H4 (cell line): Measurements from ENCODE around the gene PAQR9. TPM values are rescaled to one million over a fixed set of nuclear protein-coding genes. Genes with fewer than 3 reads are reported as not detected.
"Not testable (repeated sequence)": the region's sequence is repeated elsewhere in the genome, so short reads cannot be mapped to it uniquely, and the experiment has no call there.

Source experiments
- DNase-seq: peaks from one replicate; pipeline ENCODE4 v3.0.0-alpha.2; 2015; ENCODE audit warnings: low spot score
- total RNA-seq: library from RNA; depleted of rRNA; stranded (reverse); fragments of >200 nt; shearing (Covaris generic); gene quantifications from 2 replicates; pipeline ENCODE4 v1.2.3, GENCODE V29; 2014; rRNA removed

PAQR9 gene, protein sequence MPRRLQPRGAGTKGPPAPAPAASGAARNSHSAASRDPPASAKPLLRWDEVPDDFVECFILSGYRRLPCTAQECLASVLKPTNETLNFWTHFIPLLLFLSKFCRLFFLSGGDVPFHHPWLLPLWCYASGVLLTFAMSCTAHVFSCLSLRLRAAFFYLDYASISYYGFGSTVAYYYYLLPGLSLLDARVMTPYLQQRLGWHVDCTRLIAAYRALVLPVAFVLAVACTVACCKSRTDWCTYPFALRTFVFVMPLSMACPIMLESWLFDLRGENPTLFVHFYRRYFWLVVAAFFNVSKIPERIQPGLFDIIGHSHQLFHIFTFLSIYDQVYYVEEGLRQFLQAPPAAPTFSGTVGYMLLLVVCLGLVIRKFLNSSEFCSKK
- 0.21 TPM in 1 of 2 replicates, not detected in the other for total RNA-seq

DNA sequence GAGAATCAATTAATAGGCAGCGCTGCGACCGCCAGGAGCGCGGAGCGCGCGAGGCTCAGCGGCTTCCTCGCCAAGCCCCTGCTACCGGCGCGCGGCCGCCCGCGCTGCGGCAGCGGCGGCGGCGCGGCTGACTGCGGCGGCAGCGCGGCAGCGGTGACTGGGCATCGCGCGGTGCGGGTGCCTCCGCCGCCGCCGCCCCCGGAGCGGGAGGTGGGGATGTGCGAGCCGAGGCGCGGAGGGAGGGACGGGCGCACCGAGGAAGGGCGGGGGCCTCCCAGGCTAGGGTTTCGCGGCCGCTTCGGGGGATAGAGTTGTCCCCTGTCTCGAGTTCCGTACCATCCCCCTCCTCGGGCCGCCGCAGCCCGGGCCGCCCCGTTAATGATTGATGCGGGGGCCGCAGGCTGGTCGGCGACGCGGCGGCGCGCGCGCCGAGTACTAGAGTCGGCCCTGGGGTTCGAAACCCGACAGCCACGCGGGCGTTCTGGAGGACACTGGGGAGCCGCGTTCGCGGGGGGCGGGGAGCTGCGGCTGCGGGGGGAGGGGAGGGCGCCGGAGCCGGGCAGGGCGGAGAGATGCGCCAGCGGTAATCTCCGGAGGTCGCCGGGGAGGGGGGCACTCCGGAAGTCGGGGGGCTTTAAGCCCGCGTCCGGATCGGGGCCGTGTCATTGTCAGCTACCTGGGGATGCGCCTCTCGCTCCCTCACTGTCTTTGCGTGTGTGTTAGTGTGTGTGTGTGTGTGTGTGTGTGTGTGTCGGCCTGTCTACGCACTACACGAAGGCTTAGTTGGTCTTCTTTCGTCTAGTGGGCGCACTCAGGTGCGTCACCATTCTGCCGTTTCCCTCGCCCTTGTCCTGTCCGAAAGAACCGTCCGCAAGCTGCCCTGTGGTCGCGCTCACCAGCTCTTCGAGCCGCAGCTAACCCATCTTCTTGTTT lies at the start of gene PAQR9:
PAQR9 (minus strand) TSS at position 159 of the 933 bp plus-strand sequence. CDS start 338 bp downstream, outside the sequence.
- no peak for DNase-seq

GRCh38 chr3:143011705-143012104 lies 48.2 kb upstream of the PAQR9 start:
- DNase-seq, result no peak

GRCh38 chr3:143010024-143010423 lies 46.5 kb upstream of the PAQR9 start:
- DNase-seq, result no peak

GRCh38 chr3:143004823-143005222 lies 41.3 kb upstream of the PAQR9 start:
- DNase-seq, result no peak

DNA sequence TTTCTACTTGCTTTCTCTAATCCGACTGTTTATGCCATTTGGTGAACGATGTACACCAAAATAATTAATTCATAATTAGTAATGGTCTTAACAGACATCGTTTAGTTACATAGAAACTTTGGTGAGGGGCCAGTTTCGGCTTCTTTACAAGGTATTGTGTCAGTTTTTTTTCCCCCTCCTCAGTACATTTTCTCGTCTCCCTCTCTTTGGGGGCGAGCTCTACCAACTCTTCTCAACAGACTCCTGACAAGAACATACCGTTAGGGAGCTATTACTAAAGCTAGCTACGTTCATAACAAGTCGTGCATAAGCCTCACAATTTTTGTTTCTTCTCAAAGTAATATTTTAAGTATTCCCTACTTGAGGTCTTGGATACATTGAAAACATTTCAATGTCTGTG lies 39.3 kb upstream of the PAQR9 start:
- DNase-seq, result no peak

- DNase-seq, result no peak
These were observed 38.7 kb upstream of the PAQR9 start for GRCh38 chr3:143002083-143002712.

GRCh38 chr3:143001369-143002082 lies 38.1 kb upstream of the PAQR9 start, which contains the start of gene U2SURP:
Gene U2SURP, plus strand, starts transcription at chr3:143001570. Its CDS starts 59 bp downstream, at chr3:143001629.
- peak; percentile 99 for DNase-seq

DNA sequence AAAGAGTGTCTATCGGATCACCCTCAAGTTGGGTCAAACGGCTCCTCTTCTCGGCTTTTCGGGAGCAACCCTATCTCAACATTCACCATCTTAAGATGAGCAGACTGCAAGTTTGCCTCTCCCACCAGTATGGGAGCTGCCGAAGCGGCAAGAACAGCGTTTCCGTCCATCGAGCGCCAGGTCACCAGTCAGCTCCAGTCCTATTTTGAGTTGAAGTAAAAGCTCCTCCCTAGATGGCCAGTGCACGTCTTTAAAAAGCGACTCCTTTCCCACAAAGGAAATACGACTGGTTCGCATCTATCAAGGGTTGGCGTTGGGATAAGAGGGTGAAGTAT lies 37.5 kb upstream of the PAQR9 start:
- DNase-seq, result no peak

GRCh38 chr3:143000528-143000927 lies 37.1 kb upstream of the PAQR9 start:
- no peak for DNase-seq

DNA sequence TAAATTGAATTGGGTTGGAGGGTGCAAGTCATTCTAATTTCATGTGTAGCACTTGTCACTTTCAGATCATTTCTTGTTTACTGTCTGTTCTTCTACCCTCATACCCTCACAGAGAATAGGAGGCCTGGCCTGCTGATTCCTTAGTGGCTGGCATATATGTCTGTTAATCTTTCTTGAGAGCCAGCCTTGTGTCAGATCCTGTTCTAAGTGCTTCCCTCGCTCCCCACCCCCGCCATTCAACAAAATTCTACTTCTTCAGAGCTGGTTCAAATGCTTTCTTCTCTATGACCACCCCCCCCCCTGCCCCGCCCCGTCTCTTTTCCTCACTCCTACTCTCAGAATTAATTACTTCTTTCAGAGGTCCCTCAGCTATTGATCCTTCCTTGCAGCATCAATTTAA lies 36.4 kb upstream of the PAQR9 start:
- no peak for DNase-seq

GRCh38 chr3:142998439-142998838 lies 35.0 kb upstream of the PAQR9 start:
- no peak for DNase-seq

DNA sequence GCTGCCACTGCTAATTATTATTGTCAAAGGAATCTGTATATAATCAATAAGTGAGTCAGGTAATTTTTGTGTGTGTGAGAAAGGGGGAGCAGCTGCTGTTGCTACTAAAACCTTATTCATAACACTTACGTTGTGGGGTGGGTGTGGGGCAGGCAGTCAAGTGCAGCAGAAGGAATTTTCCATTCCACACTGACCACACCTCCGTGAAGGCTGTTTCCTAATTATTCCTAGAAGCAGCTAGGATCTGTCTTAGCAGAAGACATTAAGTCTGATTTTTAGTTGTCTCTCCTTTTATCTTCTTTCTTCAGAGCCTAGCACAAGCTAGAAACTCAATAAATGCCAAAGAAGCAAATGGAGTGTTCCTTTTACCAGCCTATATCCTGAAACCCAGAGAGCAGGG lies 33.9 kb upstream of the PAQR9 start:
- DNase-seq, result no peak

DNA sequence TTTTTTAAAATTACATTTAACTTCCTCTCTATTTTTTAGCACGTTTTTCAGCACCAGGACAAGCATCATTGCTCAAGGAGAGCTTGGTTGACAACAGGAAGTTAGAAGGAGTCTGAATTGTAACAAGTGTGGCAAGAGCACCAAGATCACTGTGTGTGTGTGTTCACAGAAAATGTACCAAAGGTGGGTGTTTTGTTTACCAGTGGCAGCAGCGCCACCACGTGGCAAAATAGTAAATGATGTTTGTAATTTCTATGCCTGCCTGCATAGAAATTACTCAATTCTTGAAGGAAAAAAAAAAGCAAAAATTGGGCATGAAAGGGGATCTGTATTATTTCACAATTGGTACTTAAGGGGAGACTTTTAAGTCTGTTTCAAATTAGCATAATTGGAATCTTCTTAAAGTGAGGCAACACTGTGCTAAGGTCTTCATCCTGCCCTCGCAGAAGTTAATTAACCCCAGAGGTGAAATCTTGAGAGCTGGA lies 30.5 kb upstream of the PAQR9 start:
- DNase-seq, result peak; percentile 83

- no peak for DNase-seq
These were observed 28.8 kb upstream of the PAQR9 start for GRCh38 chr3:142992323-142992722.

GRCh38 chr3:142990721-142991120 lies 27.2 kb upstream of the PAQR9 start:
- DNase-seq, result no peak

DNA sequence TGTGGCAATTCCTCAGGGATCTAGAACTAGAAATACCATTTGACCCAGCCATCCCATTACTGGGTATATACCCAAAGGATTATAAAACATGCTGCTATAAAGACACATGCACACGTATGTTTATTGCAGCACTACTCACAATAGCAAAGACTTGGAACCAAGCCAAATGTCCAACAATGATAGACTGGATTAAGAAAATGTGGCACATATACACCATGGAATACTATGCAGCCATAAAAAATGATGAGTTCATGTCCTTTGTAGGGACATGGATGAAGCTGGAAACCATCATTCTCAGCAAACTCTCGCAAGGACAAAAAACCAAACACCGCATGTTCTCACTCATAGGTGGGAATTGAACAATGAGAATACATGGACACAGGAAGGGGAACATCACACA lies 25.4 kb upstream of the PAQR9 start:
- DNase-seq, result not testable (repeated sequence)

DNA sequence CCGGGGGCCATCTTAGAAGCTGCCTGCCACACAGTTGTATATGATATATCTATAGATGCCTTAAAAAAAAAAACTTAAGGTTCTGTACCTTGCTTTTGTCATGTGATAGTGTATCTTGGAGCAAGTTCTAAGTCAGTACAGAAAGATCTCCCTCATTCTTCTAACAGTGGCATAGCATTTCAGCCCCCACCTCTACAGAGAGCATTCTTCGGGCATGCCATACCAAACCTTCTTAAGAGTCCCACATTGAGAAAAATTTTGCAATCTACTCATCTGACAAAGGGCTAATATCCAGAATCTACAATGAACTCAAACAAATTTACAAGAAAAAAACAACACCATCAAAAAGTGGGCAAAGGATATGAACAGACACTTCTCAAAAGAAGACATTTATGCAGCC lies 24.7 kb upstream of the PAQR9 start:
- DNase-seq, result not testable (repeated sequence)

GRCh38 chr3:142987707-142988106 lies 24.2 kb upstream of the PAQR9 start:
- DNase-seq, result no peak

DNA sequence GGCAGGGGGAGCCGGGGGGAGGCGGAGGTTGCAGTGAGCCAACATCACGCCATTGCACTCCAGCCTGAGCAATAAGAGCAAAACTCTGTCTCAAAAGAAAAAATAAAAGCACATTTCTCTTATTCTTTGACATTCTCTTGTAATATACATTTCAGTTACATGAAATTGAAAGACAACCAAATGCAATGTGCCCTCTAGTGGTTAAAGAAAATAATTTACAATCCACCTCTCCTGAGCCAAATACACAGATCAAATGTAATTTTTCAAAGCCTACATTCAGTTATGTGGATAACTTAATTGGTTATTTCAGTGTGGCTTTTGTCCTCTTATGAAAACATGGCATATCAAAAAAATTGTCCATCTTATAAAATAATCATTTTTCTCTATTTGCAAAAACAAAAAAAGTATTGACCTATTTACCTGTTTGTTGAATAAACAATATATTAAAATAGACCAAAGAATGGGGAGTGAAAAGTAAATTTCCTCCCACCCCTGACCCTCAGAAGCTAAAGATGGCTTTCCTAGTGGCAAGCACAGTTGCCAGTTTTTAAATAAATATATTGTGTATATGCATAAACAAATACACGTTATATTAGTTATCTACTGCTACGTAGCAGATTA lies 23.7 kb upstream of the PAQR9 start:
- DNase-seq, result peak; percentile 61

- DNase-seq, result no peak
These were observed 20.8 kb upstream of the PAQR9 start for GRCh38 chr3:142984255-142984654.

GRCh38 chr3:142983318-142983717 lies 19.8 kb upstream of the PAQR9 start:
- DNase-seq, result no peak
